Stimulated activated CD8-positive, alpha-beta memory T cell treated with anti-CD3 and anti-CD28 coated beads, Interleukin-12 subunit alpha, Interleukin-12 subunit beta, amount 100 ng/mL, for 24 hours (primary cell): ENCODE results near the gene CASS4.
"Not testable (repeated sequence)": the region's sequence is repeated elsewhere in the genome, so short reads cannot be mapped to it uniquely, and the experiment has no call there.

Source experiments
- DNase-seq: peaks from one replicate; pipeline ENCODE4 v3.0.0-alpha.2; 2020; ENCODE audit errors: extremely low read depth

The CASS4 gene

GRCh38 chr20:56392881-56393482 is 19.1 kb upstream of the CASS4 start:
- no peak for DNase-seq

- no peak for DNase-seq
Observed at GRCh38 chr20:56393653-56394052, 18.4 kb upstream of the CASS4 start.

GRCh38 chr20:56395166-56395565 is 16.9 kb upstream of the CASS4 start:
- DNase-seq: no peak

- peak; percentile 31 for DNase-seq
Observed at GRCh38 chr20:56400001-56400640, 11.9 kb upstream of the CASS4 start.

GRCh38 chr20:56403465-56403864 is 8.6 kb upstream of the CASS4 start:
- DNase-seq: no peak

GRCh38 chr20:56405356-56405755 is 6.7 kb upstream of the CASS4 start:
- not testable (repeated sequence) for DNase-seq

- no peak for DNase-seq
Observed at GRCh38 chr20:56406910-56407309, 5.2 kb upstream of the CASS4 start.

- no peak for DNase-seq
Observed at GRCh38 chr20:56409521-56409920, 2.5 kb upstream of the CASS4 start.

- no peak for DNase-seq
Observed at GRCh38 chr20:56409956-56410355, 2.1 kb upstream of the CASS4 start.

- not testable (repeated sequence) for DNase-seq
Observed at GRCh38 chr20:56411287-56411686, 773 bp upstream of the CASS4 start.

- no peak for DNase-seq
Observed at GRCh38 chr20:56412473-56412790, 372 bp downstream of the CASS4 start.

- DNase-seq: no peak
Observed at GRCh38 chr20:56412949-56413348, 889 bp downstream of the CASS4 start.

GRCh38 chr20:56414842-56415765 is 3.0 kb downstream of the CASS4 start:
- DNase-seq: peak; percentile 32

GRCh38 chr20:56417402-56417801 is 5.3 kb downstream of the CASS4 start:
- no peak for DNase-seq

- DNase-seq: no peak
Observed at GRCh38 chr20:56417911-56418310, 5.9 kb downstream of the CASS4 start.

GRCh38 chr20:56418385-56418861 is 6.4 kb downstream of the CASS4 start:
- no peak for DNase-seq

- no peak for DNase-seq
Observed at GRCh38 chr20:56420028-56420427, 8.0 kb downstream of the CASS4 start.

- no peak for DNase-seq
Observed at GRCh38 chr20:56420940-56421688, 9.1 kb downstream of the CASS4 start.

- no peak for DNase-seq
Observed at GRCh38 chr20:56422076-56422823, 10.2 kb downstream of the CASS4 start.

GRCh38 chr20:56422824-56423189 is 10.7 kb downstream of the CASS4 start:
- DNase-seq: no peak

GRCh38 chr20:56423211-56423610 is 11.2 kb downstream of the CASS4 start:
- no peak for DNase-seq
